ENCODE data around the gene CSF2RB. TPM values are rescaled to one million over a fixed set of nuclear protein-coding genes. Genes with fewer than 3 reads are reported as not detected.

Gene CSF2RB
- total and polyA plus RNA-seq, 2 experiments from 2014 or later: 0.60 TPM; not detected in 1

DNA sequence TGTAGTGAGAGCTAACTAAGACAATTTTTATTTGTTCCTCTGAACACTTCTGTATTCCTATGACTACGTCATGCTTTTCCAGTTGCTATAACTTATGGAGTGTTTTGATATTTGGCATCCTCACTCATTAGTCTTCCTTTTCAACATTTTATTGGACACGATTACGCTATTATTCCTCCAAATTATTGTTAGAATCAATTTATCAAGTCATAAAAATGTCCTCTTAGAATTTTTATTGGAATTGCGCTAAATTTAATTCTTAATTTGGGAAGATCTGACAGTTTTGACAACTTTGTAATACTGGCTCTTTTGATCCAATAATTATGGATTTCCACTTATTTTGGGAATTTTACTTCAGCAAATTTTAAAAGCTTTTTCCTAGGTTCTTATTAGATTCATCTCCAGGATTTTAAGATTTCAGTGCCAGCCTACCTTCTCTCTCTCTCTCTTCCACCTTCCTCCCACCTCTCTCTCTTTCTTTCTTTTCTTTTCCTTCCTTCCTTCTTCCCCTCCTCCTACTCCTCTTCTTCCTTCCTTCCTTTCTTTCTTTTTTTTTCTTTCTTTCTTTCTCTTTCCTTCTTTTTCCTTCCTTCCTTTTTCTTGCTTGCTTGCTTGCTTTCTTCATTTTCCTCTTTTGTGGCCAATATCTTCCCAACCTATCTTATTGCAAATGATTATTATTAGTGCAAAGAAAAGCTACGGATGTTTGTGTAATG is 55.0 kb downstream of the CSF2RB start:
- TF ChIP-seq, protein P1, sequence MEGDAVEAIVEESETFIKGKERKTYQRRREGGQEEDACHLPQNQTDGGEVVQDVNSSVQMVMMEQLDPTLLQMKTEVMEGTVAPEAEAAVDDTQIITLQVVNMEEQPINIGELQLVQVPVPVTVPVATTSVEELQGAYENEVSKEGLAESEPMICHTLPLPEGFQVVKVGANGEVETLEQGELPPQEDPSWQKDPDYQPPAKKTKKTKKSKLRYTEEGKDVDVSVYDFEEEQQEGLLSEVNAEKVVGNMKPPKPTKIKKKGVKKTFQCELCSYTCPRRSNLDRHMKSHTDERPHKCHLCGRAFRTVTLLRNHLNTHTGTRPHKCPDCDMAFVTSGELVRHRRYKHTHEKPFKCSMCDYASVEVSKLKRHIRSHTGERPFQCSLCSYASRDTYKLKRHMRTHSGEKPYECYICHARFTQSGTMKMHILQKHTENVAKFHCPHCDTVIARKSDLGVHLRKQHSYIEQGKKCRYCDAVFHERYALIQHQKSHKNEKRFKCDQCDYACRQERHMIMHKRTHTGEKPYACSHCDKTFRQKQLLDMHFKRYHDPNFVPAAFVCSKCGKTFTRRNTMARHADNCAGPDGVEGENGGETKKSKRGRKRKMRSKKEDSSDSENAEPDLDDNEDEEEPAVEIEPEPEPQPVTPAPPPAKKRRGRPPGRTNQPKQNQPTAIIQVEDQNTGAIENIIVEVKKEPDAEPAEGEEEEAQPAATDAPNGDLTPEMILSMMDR (IDR thresholded peaks at IDR 0.05; ENCODE audit: low read depth, low read length): no peak
- H3K4me3 ChIP-seq: no peak overlapping the region
- H3K27me3 ChIP-seq: no peaks in the 10 kb centered on the region
- no peaks in the 10 kb centered on the region for H3K9me3 ChIP-seq (ENCODE audit: low read depth)
- H3K27ac ChIP-seq: no peak overlapping the region
- no peaks in the 10 kb centered on the region for H3K36me3 ChIP-seq
- no peak for DNase-seq (ENCODE audit: low read depth in 1 of 2, low spot score in 1 of 2)
- H3K4me1 ChIP-seq (ENCODE audit: low read depth): no peaks in the 10 kb centered on the region

DNA sequence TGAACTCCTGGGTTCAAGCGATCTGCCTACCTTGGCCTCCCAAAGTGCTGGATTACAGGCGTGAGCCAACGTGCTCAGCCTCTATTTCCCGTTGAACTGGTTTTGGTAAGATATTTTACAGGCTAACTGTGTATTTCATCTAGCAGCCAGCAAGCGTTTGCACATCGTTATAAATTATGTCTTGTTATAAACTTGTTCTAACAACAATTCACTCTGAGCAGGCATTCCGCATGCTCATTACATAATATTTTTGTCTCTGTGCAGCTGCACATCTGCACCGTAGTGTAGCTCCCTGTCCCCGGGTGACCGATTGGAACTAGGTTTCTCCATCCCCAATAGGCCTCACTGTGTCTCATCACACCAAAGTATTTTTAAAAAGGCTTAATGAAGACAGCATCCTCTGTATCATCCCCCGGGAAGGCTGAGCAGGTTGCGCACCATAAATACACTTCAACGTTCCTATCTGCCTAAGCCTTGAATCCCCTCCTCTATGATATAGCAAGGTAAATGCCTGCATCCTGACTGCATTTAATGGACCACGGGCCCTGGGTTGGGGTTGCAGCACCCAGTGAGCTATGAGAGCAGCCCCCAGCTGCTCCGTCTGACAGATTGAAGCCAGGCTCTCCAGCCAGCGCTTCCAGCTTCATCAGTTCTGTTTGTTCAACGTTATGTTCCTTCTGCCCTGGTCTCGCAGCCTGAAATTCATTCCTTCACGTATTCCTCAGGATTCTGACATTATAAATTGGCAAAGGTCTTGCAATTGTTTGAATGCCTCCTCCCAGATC is 58.1 kb downstream of the CSF2RB start:
- TF ChIP-seq, protein P1 (IDR thresholded peaks at IDR 0.05; ENCODE audit: low read depth, low read length): no peak
- no peak overlapping the region for H3K4me3 ChIP-seq
- H3K36me3 ChIP-seq: no peaks in the 10 kb centered on the region
- DNase-seq (ENCODE audit: low read depth in 1 of 2, low spot score in 1 of 2): no peak
- H3K9me3 ChIP-seq (ENCODE audit: low read depth): no peaks in the 10 kb centered on the region
- no peaks in the 10 kb centered on the region for H3K27me3 ChIP-seq
- no peak overlapping the region for H3K27ac ChIP-seq
- no peaks in the 10 kb centered on the region for H3K4me1 ChIP-seq (ENCODE audit: low read depth)

DNA sequence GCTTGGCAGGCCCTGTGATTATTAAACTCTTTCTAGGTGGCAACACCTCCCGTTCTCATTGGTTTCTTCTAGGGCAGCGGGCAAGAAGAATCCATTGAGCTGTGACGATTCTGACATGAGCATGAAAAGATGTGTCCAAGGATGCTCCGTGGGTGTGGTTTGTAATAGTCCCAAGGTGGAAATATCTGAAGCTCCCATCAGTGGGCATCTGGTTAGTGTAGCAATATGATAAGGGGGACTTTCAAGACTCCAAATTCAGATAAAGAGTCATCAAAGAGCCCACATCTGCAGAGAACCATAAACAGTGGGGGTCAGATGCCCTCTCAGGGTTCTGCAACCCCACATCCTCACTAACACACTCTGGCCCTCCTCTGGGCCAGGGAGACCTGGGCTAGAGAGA is 63.2 kb downstream of the CSF2RB start:
- H3K4me3 ChIP-seq: no peak overlapping the region
- DNase-seq (ENCODE audit: low read depth in 1 of 2, low spot score in 1 of 2): no peak
- TF ChIP-seq, protein P1 (IDR thresholded peaks at IDR 0.05; ENCODE audit: low read depth, low read length): no peak
- no peaks in the 10 kb centered on the region for H3K9me3 ChIP-seq (ENCODE audit: low read depth)
- H3K27me3 ChIP-seq: no peaks in the 10 kb centered on the region
- no peaks in the 10 kb centered on the region for H3K4me1 ChIP-seq (ENCODE audit: low read depth)
- no peaks in the 10 kb centered on the region for H3K36me3 ChIP-seq
- no peak overlapping the region for H3K27ac ChIP-seq

- peak; percentile 45 to 82 for DNase-seq (ENCODE audit: low read depth in 1 of 2, low spot score in 1 of 2)
- no peaks in the 10 kb centered on the region for H3K4me1 ChIP-seq (ENCODE audit: low read depth)
- H3K36me3 ChIP-seq: no peaks in the 10 kb centered on the region
- no peaks in the 10 kb centered on the region for H3K9me3 ChIP-seq (ENCODE audit: low read depth)
- H3K27me3 ChIP-seq: no peaks in the 10 kb centered on the region
- H3K4me3 ChIP-seq: peak overlapping the region; percentile 23
- TF ChIP-seq, protein P1 (IDR thresholded peaks at IDR 0.05; ENCODE audit: low read depth, low read length): peak; percentile 53
- H3K27ac ChIP-seq: no peak overlapping the region
Measured at GRCh38 chr22:36977401-36977861, 64.0 kb downstream of the CSF2RB start.

GRCh38 chr22:36977947-36978660 is 64.7 kb downstream of the CSF2RB start:
- no peaks in the 10 kb centered on the region for H3K4me1 ChIP-seq (ENCODE audit: low read depth)
- H3K9me3 ChIP-seq (ENCODE audit: low read depth): no peaks in the 10 kb centered on the region
- H3K27me3 ChIP-seq: no peaks in the 10 kb centered on the region
- H3K4me3 ChIP-seq: peak overlapping the region; percentile 23
- H3K27ac ChIP-seq: no peak overlapping the region
- TF ChIP-seq, protein P1 (IDR thresholded peaks at IDR 0.05; ENCODE audit: low read depth, low read length): peak; percentile 84
- DNase-seq (ENCODE audit: low read depth in 1 of 2, low spot score in 1 of 2): peak; percentile 93
- H3K36me3 ChIP-seq: no peaks in the 10 kb centered on the region

Data from cardiac muscle cell (in vitro differentiated cells and primary cell).